Ecto neural progenitor cell (in vitro differentiated cells): ENCODE measurements around the gene RFX3.
"Not testable (repeated sequence)": the region's sequence is repeated elsewhere in the genome, so short reads cannot be mapped to it uniquely, and the experiment has no call there.

Experiments
- DNase-seq: peaks from one replicate; pipeline ENCODE4 v3.0.0-alpha.2; 2018; ENCODE audit warnings: low spot score

RFX3 gene

DNA sequence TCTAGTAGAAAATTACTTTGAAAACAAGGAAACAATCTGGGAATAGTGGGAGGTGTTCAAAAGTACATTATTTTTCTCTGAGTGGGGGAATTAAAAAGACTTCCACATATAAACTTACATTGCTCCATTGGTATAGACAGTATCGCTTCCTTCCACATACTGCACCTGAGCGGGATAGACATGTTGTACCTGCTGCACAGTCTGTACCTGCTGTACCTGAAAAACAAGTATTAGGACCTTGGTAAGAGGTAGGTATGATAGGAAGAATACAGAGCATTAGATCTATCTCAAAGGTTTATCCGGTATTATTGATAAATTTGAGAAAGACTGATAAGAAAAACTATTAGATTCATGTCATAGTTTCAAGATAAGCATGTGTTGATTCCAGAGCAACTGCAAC lies 179.3 kb downstream of the RFX3 start:
- no peak for DNase-seq

DNA sequence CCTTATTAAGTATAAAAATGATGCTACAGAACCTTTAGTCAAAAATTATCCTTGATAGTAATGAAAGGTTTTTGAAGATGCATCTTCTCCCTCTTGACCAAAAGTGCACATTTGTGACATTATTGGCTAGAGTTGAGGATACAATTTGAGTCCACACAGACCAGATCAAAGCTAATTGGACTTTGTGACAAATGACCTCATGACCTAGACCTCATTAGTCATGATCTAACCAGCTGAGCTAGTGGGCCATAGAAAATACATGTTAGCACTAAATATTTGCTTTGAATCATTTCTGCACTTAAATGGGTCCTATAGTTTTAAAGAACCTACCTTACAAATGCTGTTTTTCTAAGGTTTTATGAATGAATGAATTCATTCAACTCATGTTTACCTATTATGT lies 182.1 kb downstream of the RFX3 start:
- DNase-seq = no peak

- DNase-seq = no peak
These were observed 183.5 kb downstream of the RFX3 start for GRCh38 chr9:3342159-3342777.

GRCh38 chr9:3337515-3338225 lies 188.1 kb downstream of the RFX3 start:
- no peak for DNase-seq

- no peak for DNase-seq
These were observed 188.8 kb downstream of the RFX3 start for GRCh38 chr9:3336951-3337350.

DNA sequence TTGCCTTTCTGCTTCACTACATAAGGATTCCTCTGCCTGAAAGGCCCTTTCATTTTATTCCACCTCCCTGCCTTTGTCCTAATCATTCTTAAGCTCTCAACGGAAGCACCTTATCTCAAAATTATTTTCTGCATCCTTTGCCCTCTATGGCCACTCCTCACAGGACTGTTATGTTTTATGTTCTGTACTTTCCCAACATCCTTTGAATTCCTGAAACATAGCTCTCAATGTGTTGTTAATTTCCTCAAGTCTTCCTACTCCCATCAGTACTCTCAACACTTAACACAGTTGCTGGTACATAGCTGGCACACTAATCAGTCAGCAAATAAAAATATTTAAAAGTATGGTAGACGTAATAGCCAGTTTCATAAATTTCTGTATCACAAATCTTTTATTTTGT lies 193.0 kb downstream of the RFX3 start:
- no peak for DNase-seq

GRCh38 chr9:3331801-3332200 lies 194.0 kb downstream of the RFX3 start:
- no peak for DNase-seq

GRCh38 chr9:3330792-3331420 lies 194.9 kb downstream of the RFX3 start:
- no peak for DNase-seq

DNA sequence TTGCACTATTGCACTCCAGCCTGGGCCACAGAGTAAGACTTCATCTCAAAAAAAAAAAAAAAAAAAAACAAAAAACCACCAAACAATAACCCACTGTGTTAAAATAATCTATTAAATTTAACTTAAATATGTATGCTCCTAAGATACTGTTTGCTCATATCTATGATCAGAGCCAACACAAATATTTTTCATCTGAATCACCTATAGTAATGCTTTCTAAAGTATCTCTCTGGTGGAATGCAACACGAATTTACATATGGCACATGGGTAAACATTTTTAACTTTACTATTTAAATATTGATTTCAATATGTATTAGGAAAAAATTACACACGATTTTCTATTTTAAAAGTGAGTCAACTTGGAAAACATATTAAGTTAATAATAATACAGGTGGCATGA lies 196.4 kb downstream of the RFX3 start:
- no peak for DNase-seq

GRCh38 chr9:3323714-3324113 lies 202.1 kb downstream of the RFX3 start:
- DNase-seq = no peak

DNA sequence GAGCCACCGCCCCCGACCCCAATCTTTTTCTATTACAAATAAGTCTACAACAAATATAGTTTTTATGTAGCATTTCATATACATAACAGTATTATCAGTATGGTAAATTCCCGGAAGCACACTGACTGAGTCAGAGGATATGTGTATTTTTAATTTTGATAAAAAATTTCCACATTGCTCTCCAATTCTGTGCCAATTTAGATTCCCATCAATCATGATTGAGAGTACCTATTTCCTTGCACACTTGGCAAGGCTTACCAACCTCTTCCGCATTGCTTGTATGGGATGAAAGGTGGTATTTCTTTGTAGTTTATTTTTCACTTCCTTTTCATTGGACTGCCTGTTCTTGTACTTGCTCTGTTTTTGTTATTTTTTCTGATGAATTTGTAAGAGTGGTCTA lies 204.6 kb downstream of the RFX3 start:
- DNase-seq = no peak

- not testable (repeated sequence) for DNase-seq
These were observed 213.2 kb downstream of the RFX3 start for GRCh38 chr9:3312595-3312994.

- DNase-seq = no peak
These were observed 217.2 kb downstream of the RFX3 start for GRCh38 chr9:3308609-3309008.

- DNase-seq = not testable (repeated sequence)
These were observed 221.4 kb downstream of the RFX3 start for GRCh38 chr9:3304388-3304787.

DNA sequence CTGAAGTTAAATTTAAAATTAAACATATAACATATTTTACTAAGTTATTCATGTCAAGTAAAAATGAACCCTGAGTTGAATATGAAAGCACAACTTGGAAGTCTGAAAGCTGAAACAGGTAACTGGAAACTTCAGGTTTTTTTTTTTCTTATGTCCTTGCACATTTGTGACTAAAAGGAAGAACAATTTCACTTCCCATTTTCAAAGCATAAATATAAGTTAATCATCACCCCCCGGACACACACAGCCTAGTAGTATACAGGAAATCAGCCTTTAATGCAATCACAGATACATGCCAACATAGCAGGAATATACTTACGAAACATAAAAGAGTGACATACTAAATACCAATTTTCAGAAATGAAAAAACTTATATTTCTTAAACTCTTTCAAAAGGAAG lies 225.9 kb downstream of the RFX3 start:
- no peak for DNase-seq

DNA sequence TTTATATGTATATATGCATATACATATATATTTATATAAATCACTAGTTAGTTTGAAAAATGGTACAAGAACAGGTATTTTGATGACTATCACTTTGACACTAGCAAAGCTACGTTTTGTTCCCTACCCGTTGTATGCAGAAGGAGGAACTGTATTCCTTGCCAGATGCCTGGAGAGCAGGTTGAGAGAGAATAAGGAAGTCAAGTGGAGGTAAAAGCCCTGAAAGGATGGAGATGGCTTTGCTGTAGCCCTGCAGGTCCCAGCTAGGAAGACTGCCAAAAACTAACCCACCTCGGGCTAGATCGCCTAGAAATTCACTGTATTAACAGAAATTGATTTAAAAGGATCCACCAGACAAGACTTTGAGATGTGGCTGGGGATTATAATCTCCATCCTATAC lies 229.3 kb downstream of the RFX3 start:
- DNase-seq = no peak

DNA sequence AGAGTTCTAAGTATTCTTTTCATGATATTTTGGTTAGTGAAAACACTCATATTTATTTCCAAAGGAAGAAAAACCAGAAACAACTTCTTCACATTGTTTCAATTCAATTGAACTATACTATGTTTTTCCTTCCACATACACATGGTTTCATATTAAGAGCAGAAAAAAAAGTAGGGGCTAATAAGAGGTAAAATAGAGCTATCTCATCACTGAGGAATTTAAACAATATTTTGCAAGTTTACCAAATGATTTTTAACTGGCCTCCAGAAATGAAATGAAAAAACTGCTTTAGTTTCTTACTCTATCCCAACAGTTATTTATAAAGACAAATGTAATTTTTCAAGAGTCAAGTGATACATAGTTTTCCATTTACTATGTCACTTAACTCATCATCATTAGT lies 233.5 kb downstream of the RFX3 start:
- DNase-seq = no peak

DNA sequence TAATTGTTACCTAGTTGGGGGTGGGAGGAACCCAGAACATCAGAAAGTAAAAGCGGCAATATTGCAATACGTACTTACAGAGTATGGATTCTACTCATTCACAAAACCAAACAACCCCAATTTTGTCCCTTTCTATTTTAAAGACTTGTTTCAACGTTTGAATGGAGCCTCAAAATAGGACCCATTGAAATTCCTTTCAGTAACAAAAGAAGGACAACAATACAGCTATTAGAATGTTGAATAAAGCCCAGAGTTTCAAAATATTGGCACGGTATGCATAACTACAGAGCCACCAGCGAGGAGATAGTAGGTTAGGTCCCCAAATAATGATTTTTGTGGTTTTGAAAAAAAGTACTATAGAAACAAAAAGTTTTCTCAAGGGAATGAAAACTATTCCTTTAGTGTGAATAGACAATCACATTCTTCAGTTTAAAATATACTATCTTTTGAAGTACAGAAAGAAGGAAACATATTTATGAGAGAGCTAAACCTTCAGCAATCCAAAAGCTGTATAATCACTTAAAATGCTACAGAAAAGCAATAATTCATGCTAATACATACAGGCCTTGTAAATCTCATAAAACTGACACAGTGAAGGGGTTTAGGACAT lies 235.5 kb downstream of the RFX3 start:
- no peak for DNase-seq

DNA sequence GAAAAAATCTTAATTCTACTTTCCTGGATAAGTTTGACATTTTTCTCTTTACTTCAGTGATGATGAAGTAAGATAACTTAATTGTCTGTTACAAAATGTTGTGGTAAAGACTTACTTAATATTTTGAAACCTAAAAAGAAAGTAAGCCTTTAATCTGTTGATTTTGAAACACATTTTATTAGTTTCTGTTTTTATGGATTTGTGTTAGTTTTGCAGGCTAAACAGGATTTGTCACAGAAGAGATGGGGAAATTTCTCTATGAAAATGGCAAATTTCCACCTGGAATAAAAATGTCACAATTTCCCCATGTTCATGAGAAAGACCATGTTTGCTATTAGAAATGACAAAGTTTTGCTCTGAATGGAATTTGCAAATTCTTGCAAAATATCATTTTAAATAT lies 237.1 kb downstream of the RFX3 start:
- no peak for DNase-seq

DNA sequence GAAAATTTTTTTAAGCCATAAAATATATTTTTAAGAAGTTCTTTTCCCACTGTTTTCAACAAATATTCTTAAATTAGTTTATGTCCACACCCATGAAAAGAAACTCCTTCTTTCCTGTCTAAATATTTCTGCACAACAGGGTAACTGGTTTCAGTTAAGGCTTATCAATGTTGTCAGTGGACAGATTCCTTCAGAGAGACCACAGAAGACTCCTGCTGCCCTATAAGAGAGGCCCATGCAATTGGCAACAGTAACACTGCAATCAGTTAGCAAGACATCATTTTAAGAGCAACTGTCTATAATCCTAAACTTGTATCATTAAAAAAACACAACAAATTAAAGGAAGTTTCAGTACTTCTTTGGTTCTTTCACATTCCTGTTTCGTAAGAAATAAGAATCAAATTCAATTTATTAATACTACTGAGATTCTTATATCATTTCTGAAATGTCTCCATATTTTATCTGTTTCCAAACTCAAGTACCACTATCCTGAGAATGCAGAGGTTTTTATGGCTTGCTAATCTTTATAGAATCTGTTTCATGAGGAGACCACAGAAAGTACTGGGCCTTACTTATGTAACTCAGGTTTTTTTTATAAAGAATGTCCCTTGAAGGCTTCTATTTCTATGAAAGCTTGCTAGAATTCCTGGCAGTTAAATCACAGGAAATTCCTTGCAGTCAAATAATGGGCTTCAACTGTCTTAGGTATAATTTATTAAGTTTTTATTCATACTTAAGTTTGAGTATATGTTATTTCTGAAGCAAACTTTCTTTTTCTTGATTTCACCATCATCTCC lies 240.2 kb downstream of the RFX3 start:
- DNase-seq = no peak

DNA sequence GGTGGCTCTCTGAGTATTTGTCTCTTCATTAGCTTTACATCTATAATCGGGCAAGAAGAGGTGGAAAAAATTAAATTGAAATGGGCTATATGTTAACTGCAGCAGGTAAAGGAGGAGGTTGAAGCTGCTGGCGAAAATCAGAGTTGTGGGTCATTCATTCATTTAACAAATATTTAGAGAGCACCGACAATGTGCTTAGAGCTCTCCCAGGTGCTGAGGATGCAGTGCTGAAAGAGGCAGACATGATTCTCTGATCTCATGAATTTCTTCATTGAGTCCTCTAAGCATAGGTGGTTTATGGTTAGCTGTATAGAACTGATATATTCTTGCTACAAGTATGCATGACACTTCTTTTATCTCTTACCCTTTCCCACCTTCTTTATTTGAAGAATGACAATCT lies 243.4 kb downstream of the RFX3 start:
- DNase-seq = no peak

DNA sequence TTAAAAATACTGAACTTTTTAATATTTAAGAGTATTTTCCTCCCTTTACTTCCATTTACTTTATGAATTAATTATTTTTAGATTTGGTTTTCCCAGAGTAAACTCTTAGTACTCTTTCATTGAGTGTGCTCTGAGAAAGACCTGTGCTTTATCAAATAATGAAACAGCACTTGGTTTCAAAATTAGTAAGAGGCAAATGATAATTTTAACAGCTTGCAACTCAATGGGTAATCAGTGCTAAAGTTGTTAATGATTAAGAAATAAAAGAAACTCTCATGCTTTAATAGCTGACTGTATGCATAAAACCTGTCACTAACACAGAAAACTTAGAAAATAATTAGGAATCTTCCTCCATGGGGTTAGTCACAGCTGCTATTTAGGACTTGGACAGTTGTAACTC lies 244.4 kb downstream of the RFX3 start:
- DNase-seq = no peak
